ENCODE results near the gene PAN3.

PAN3 gene

DNA sequence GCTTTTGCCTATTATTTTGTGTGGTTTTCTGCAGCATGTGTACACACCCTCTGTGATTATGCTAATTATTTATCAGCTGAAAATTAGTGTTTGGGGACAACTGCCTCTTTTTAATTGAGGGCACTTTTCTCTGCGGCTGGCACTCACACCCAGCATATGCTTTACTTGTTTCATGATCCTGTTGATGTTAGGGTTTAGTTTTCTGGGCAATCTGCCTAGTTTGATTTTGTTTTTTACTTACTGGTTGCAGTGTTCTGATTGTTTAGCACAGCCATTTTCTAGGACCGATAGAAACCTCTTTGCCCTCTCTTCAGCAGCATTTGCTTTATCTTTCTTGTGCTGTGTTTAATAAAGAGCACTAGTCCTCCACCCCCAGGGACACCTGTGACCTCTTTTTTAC is 161.6 kb downstream of the PAN3 start:
- Histone ChIP-seq H3K27me3 (ENCODE audit: insufficient read depth, poor library complexity, severe bottlenecking) (no peaks in the 10 kb centered on the region), H3K27ac (replicated peaks) (no peak overlapping the region), H3K4me3 (replicated peaks; ENCODE audit: insufficient read depth, low read length) (no peak overlapping the region)
- DNase-seq (ENCODE audit: low read depth in 1 of 2, low spot score in 1 of 2): no peak
- TF ChIP-seq, protein P1, sequence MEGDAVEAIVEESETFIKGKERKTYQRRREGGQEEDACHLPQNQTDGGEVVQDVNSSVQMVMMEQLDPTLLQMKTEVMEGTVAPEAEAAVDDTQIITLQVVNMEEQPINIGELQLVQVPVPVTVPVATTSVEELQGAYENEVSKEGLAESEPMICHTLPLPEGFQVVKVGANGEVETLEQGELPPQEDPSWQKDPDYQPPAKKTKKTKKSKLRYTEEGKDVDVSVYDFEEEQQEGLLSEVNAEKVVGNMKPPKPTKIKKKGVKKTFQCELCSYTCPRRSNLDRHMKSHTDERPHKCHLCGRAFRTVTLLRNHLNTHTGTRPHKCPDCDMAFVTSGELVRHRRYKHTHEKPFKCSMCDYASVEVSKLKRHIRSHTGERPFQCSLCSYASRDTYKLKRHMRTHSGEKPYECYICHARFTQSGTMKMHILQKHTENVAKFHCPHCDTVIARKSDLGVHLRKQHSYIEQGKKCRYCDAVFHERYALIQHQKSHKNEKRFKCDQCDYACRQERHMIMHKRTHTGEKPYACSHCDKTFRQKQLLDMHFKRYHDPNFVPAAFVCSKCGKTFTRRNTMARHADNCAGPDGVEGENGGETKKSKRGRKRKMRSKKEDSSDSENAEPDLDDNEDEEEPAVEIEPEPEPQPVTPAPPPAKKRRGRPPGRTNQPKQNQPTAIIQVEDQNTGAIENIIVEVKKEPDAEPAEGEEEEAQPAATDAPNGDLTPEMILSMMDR (IDR thresholded peaks at IDR 0.05; ENCODE audit: insufficient read depth, low read length): no peak
- TF ChIP-seq GABPA (IDR thresholded peaks at IDR 0.05; ENCODE audit: low read depth): no peak
- no peak for TF ChIP-seq SPI1 (IDR thresholded peaks at IDR 0.05; ENCODE audit: borderline replicate concordance, low read depth)
- no peak for TF ChIP-seq POLR2AphosphoS5 (IDR thresholded peaks at IDR 0.05; ENCODE audit: low read depth)

DNA sequence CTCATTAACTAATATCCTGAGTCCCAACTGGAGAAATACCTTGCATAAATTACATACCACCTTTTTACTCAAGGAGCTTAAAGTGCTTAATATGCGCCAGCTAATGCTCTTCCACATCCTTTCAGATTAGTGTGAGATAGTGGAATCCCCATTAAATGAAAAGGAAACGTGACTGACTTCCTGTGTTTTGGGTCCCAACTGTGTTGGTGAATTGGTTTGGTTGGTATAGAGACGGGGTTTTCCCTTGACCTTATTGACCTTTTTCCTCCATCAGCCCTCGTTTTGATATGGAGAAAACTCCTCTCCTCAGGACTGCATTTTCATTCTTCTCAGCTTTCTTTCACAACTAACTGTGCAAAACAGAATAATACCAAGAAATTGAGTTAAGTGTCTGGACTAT is 163.5 kb downstream of the PAN3 start:
- no peaks in the 10 kb centered on the region for H3K27me3 ChIP-seq (ENCODE audit: insufficient read depth, poor library complexity, severe bottlenecking)
- DNase-seq (ENCODE audit: low read depth in 1 of 2, low spot score in 1 of 2): no peak
- no peak overlapping the region for H3K4me3 ChIP-seq (replicated peaks; ENCODE audit: insufficient read depth, low read length)
- TF ChIP-seq, protein P2, sequence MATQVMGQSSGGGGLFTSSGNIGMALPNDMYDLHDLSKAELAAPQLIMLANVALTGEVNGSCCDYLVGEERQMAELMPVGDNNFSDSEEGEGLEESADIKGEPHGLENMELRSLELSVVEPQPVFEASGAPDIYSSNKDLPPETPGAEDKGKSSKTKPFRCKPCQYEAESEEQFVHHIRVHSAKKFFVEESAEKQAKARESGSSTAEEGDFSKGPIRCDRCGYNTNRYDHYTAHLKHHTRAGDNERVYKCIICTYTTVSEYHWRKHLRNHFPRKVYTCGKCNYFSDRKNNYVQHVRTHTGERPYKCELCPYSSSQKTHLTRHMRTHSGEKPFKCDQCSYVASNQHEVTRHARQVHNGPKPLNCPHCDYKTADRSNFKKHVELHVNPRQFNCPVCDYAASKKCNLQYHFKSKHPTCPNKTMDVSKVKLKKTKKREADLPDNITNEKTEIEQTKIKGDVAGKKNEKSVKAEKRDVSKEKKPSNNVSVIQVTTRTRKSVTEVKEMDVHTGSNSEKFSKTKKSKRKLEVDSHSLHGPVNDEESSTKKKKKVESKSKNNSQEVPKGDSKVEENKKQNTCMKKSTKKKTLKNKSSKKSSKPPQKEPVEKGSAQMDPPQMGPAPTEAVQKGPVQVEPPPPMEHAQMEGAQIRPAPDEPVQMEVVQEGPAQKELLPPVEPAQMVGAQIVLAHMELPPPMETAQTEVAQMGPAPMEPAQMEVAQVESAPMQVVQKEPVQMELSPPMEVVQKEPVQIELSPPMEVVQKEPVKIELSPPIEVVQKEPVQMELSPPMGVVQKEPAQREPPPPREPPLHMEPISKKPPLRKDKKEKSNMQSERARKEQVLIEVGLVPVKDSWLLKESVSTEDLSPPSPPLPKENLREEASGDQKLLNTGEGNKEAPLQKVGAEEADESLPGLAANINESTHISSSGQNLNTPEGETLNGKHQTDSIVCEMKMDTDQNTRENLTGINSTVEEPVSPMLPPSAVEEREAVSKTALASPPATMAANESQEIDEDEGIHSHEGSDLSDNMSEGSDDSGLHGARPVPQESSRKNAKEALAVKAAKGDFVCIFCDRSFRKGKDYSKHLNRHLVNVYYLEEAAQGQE (IDR thresholded peaks at IDR 0.05; ENCODE audit: insufficient replicate concordance, low read depth): no peak
- TF ChIP-seq, protein P1 (IDR thresholded peaks at IDR 0.05; ENCODE audit: insufficient read depth, low read length): no peak
- TF ChIP-seq POLR2AphosphoS5 (IDR thresholded peaks at IDR 0.05; ENCODE audit: low read depth) (no peak), GABPA (IDR thresholded peaks at IDR 0.05; ENCODE audit: low read depth) (no peak), SPI1 (IDR thresholded peaks at IDR 0.05; ENCODE audit: borderline replicate concordance, low read depth) (no peak)
- H3K27ac ChIP-seq (replicated peaks): no peak overlapping the region

DNA sequence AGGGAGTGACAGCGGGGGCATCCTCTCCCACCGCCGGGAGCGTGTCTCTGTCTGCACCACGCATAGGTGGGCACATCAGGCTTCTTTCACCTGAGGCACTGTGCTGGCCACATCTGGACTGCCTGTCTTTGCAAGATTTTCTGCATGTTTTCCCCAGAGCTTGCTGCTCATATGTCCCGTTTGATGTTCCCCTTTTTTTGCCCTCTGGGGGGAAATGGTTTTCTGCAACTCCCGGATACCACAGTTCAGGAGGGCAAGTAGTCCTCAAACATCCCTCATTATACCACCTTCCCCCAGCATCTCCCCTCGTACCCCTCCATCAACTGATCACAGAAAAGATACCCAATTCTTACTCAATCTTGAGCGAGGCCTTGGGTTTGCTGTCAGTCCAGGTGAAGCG is 168.0 kb downstream of the PAN3 start:
- peak in 1 of 2 experiments; percentile 60 for DNase-seq (ENCODE audit: low read depth in 1 of 2, low spot score in 1 of 2)
- Histone ChIP-seq H3K27ac (replicated peaks) (no peak overlapping the region), H3K27me3 (ENCODE audit: insufficient read depth, poor library complexity, severe bottlenecking) (no peaks in the 10 kb centered on the region), H3K4me3 (replicated peaks; ENCODE audit: insufficient read depth, low read length) (no peak overlapping the region)
- no peak for TF ChIP-seq POLR2AphosphoS5 (IDR thresholded peaks at IDR 0.05; ENCODE audit: low read depth)
- TF ChIP-seq SPI1 (IDR thresholded peaks at IDR 0.05; ENCODE audit: borderline replicate concordance, low read depth): peak; percentile 67; the same call in 1 of the 2 replicates
- peak; percentile 54; the same call in 1 of the 2 replicates for TF ChIP-seq GABPA (IDR thresholded peaks at IDR 0.05; ENCODE audit: low read depth)
- TF ChIP-seq, protein P1 (IDR thresholded peaks at IDR 0.05; ENCODE audit: insufficient read depth, low read length): no peak

DNA sequence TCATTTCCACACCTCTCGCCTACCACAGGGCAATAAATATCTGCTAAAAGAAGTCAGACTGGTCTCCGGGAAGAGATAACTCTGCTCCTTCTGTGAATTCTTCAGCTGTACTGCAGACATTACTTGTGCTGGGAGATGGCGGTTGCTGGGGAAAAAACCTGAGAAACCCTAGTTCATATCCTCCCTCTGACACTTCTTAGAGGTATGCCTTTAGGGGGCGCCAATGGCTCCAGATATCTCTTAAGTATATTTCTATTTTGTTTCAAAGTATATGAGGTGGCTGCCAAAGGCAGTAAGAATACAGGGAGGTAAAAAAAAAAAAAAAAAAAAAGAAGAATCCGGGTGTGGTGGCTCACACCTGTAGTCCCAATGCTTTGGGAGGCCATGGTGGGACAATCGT is 175.2 kb downstream of the PAN3 start:
- TF ChIP-seq GABPA (IDR thresholded peaks at IDR 0.05; ENCODE audit: low read depth) (no peak), POLR2AphosphoS5 (IDR thresholded peaks at IDR 0.05; ENCODE audit: low read depth) (no peak)
- no peak for DNase-seq (ENCODE audit: low read depth in 1 of 2, low spot score in 1 of 2)
- H3K27ac ChIP-seq (replicated peaks): no peak overlapping the region
- no peak overlapping the region for H3K4me3 ChIP-seq (replicated peaks; ENCODE audit: insufficient read depth, low read length)
- H3K27me3 ChIP-seq (ENCODE audit: insufficient read depth, poor library complexity, severe bottlenecking): no peaks in the 10 kb centered on the region

DNA sequence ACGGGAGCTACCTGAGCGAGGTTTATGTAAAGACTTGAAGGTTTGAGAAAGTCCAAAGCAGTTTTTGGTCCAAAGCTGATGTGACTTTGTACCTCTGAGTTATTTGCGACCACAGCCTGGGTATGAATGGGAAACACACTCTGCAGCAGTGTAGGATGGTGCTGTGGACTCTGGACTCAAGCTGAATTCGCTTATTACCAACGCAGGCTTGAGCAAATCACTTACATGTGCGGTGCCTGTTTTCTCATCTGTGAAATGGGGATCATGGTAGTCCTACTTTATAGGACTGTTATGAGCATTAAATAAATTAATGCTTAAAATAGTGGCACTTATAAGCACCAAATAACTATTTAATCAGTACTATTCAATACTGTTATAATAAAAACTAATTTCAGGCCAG is 176.5 kb downstream of the PAN3 start:
- Histone ChIP-seq H3K27me3 (ENCODE audit: insufficient read depth, poor library complexity, severe bottlenecking) (no peaks in the 10 kb centered on the region), H3K27ac (replicated peaks) (no peak overlapping the region), H3K4me3 (replicated peaks; ENCODE audit: insufficient read depth, low read length) (no peak overlapping the region)
- TF ChIP-seq POLR2AphosphoS5 (IDR thresholded peaks at IDR 0.05; ENCODE audit: low read depth) (no peak), SPI1 (IDR thresholded peaks at IDR 0.05; ENCODE audit: borderline replicate concordance, low read depth) (no peak)
- no peak for DNase-seq (ENCODE audit: low read depth in 1 of 2, low spot score in 1 of 2)
